K562 (cell line): ENCODE measurements around the gene C1QBP. TPM values are rescaled to one million over a fixed set of nuclear protein-coding genes. Genes with fewer than 3 reads are reported as not detected.

Source experiments
- ATF6 ChIP-seq: sonication (generic); formaldehyde crosslinking; IDR thresholded peaks from 2 replicates; pipeline ENCODE4 v1.4.0; 2020; ENCODE audit warnings: mild to moderate bottlenecking, missing genetic modification reagents
- CAMTA2 ChIP-seq: fragments of 250-450 bp; sonication (Bioruptor Pico); conservative IDR thresholded peaks from 2 replicates; pipeline ENCODE4 v1.5.1; 2022
- CEBPB ChIP-seq: fragments of 450-650 bp; IDR thresholded peaks from 2 replicates; pipeline ENCODE4 v1.6.1; 2016; ENCODE audit warnings: missing genetic modification characterization, missing compliant biosample characterization
- ELF1 ChIP-seq: fragments of 200-800 bp; sonication (Bioruptor generic); IDR thresholded peaks from 2 replicates; pipeline ENCODE4 v1.6.1; 2016; ENCODE audit warnings: missing genetic modification characterization, missing compliant biosample characterization
- FOS ChIP-seq: IDR thresholded peaks from 3 replicates; pipeline ENCODE4 v1.6.1; 2011; ENCODE audit not compliant: insufficient read length; ENCODE audit errors: extremely low read depth
- MBD2 ChIP-seq: sonication (generic); IDR thresholded peaks from 2 replicates; pipeline ENCODE4 v1.6.1; 2016; ENCODE audit warnings: low read depth, borderline replicate concordance
- RBFOX2 ChIP-seq: fragments of 200-400 bp; formaldehyde crosslinking; IDR thresholded peaks from 2 replicates; pipeline ENCODE4 v1.6.1; 2017; ENCODE audit warnings: low read depth, mild to moderate bottlenecking, low read length, moderate library complexity
- RBM39 ChIP-seq: fragments of 200-400 bp; formaldehyde crosslinking; optimal IDR thresholded peaks from 2 replicates; pipeline ENCODE3; 2018; ENCODE audit warnings: low read depth, low read length
- RFX1 ChIP-seq: fragments of 450-650 bp; IDR thresholded peaks from 2 replicates; pipeline ENCODE4 v1.6.1; 2016; ENCODE audit warnings: mild to moderate bottlenecking, moderate library complexity
- RFX7 ChIP-seq: fragments of 250-450 bp; sonication (Bioruptor Pico); IDR thresholded peaks from 2 replicates; pipeline ENCODE4 v1.5.1; 2021; ENCODE audit warnings: mild to moderate bottlenecking
- SOX6 ChIP-seq: fragments of 450-650 bp; IDR thresholded peaks from 2 replicates; pipeline ENCODE4 v1.6.1; 2014; ENCODE audit warnings: mild to moderate bottlenecking
- SUPT5H ChIP-seq: fragments of 450-650 bp; IDR thresholded peaks from 2 replicates; pipeline ENCODE4 v1.6.1; 2016
- TCF7 ChIP-seq: sonication (generic); IDR thresholded peaks from 2 replicates; pipeline ENCODE4 v1.6.1; 2016; ENCODE audit warnings: antibody characterized with exemption, borderline replicate concordance
- TCF7L2 ChIP-seq: fragments of 150-350 bp; IDR thresholded peaks from 2 replicates; pipeline ENCODE4 v1.6.1; 2016; ENCODE audit warnings: low read depth, mild to moderate bottlenecking, low read length, moderate library complexity
- U2AF2 ChIP-seq: fragments of 200-400 bp; formaldehyde crosslinking; optimal IDR thresholded peaks from 2 replicates; pipeline ENCODE3; 2017; ENCODE audit warnings: low read depth, mild to moderate bottlenecking, low read length
- YY1 ChIP-seq, 3 experiments: IDR thresholded peaks; 2 replicates each; pipeline ENCODE4 v1.6.1; 2011; ENCODE audit warnings: low read length in 2 of 3, mild to moderate bottlenecking in 2 of 3, moderate library complexity in 2 of 3, borderline replicate concordance in 1 of 3, control low read depth in 1 of 3, low read depth in 1 of 3; ENCODE audit not compliant: insufficient read depth in 3 of 3, insufficient replicate concordance in 2 of 3, control insufficient read depth in 1 of 3, insufficient read length in 1 of 3; ENCODE audit errors: extremely low read depth in 1 of 3
- ZNF12 ChIP-seq: sonication (generic); formaldehyde crosslinking; IDR thresholded peaks from 2 replicates; pipeline ENCODE4 v1.4.0; 2020; ENCODE audit warnings: mild to moderate bottlenecking, missing genetic modification reagents
- ZNF143 ChIP-seq: sonication (generic); formaldehyde crosslinking; IDR thresholded peaks from 2 replicates; pipeline ENCODE4 v1.9.0; 2022; ENCODE audit warnings: mild to moderate bottlenecking, missing genetic modification reagents
- ZNF707 ChIP-seq: fragments of 250-450 bp; sonication (Bioruptor Pico); conservative IDR thresholded peaks from 2 replicates; pipeline ENCODE4 v1.8.0; 2022; ENCODE audit warnings: inconsistent platforms, mild to moderate bottlenecking, moderate library complexity
- polyA plus RNA-seq, 8 experiments: library from polyadenylated mRNA; depleted of rRNA in 4 of 8; stranded (reverse) in 5 of 8; unstranded in 3 of 8; fragments of >200 nt; fragmentation: Nextera tagmentation in 2 of 8; fragmentation: Illumina TruSeq in 1 of 8; extraction: Ambion mirVana in 2 of 8; extraction: Trizol in 1 of 8; gene quantifications; 2 replicates each; pipeline versions ENCODE4 v1.2.1 to v1.2.3, GENCODE V29; 2011 to 2014; ENCODE audit warnings: inconsistent platforms in 1 of 8, missing spikeins in 1 of 8
- total RNA-seq, 7 experiments: library from RNA; depleted of rRNA in 6 of 7; stranded (reverse); fragments of >200 nt in 6 of 7; fragmentation: Illumina TruSeq in 2 of 7; extraction: Trizol in 2 of 7; gene quantifications; 2 replicates each; pipeline versions ENCODE4 v1.2.1 to v1.2.3, GENCODE V29; 2011 to 2021; ENCODE audit warnings: low replicate concordance in 1 of 7
- TF ChIP-seq, protein P1 (sequence below): fragments of 450-650 bp; IDR thresholded peaks from 2 replicates; pipeline ENCODE4 v1.6.1; 2017; ENCODE audit warnings: antibody characterized with exemption
- TF ChIP-seq, protein P2 (sequence below): fragments of 250-450 bp; sonication (Bioruptor Pico); IDR thresholded peaks from 2 replicates; pipeline ENCODE4 v1.4.0; 2020

C1QBP gene
- total and polyA plus RNA-seq, 9 of the 15 experiments (the other 6 are each of a cell fraction or from before 2014, with no cell fraction given), result 90.7 to 665 (median 414) TPM

DNA sequence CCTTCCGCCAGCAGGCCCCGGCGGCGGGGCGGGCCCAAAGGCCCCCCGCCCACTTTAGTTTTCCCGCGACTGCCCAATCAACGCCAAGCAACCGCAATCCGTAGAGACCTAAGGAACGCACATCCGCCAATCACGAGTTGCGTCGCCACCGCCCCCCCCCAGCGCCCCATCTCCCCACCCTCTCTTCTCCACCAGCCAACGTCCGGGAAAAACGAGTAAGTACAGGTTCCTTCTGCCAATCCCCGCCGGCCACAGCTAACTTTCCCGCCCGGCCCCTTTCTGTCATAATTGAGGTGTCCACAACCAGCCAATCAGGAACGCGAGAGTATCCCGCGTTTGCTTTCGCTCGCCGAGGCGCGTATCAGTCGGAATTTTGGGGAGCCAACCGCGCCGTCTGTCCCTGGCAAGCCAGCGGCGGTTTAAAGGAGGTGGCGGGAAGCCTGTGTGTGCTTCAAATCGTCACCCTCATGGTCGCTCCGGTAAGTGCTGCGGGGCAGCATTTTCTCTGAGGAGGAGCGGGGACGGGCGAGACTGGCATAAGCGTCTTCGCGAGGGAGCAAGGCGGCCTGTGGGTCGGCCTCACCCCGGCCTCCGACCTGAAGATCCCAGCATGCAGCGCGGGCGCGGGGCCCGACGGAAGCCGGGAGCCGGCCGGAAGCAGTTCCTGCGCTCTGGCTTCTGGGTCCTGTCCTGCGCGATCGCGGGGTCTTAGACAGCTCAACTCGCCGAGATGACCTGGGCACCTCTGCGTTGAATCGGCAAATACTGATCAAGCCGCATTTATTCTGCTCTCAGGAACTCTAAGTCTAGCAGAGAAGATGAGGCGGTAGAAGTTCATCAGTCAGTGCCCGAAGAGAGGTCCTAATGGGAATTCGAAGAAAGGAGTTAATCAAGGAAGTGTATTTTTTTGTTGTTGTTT is 47.5 kb upstream of the C1QBP start, which contains the start of gene MIS12 (continued):
- TF ChIP-seq, protein P1, sequence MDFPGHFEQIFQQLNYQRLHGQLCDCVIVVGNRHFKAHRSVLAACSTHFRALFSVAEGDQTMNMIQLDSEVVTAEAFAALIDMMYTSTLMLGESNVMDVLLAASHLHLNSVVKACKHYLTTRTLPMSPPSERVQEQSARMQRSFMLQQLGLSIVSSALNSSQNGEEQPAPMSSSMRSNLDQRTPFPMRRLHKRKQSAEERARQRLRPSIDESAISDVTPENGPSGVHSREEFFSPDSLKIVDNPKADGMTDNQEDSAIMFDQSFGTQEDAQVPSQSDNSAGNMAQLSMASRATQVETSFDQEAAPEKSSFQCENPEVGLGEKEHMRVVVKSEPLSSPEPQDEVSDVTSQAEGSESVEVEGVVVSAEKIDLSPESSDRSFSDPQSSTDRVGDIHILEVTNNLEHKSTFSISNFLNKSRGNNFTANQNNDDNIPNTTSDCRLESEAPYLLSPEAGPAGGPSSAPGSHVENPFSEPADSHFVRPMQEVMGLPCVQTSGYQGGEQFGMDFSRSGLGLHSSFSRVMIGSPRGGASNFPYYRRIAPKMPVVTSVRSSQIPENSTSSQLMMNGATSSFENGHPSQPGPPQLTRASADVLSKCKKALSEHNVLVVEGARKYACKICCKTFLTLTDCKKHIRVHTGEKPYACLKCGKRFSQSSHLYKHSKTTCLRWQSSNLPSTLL, result no peak
- TF ChIP-seq YY1 (IDR thresholded peaks at IDR 0.05; ENCODE audit: borderline replicate concordance in 1 of 3, control insufficient read depth in 1 of 3, extremely low read depth in 1 of 3, insufficient read depth in 3 of 3, insufficient read length in 1 of 3, insufficient replicate concordance in 2 of 3, low read depth in 1 of 3, low read length in 2 of 3) (peak in 1 of 3 experiments; percentile 52), MBD2 (peak; percentile 4; the same call in 1 of the 2 replicates), RFX7 (CRISPR knock-in tag) (no peak), ZNF707 (CRISPR knock-in tag) (no peak), SOX6 (peak; percentile 46; the same call in 1 of the 2 replicates), RFX1 (no peak), RBFOX2 (peak; percentile 97), ELF1 (peak; percentile 51; the same call in 1 of the 2 replicates), CEBPB (tag) (no peak), TCF7L2 (no peak), FOS (peak; percentile 55), ZNF143 (CRISPR knock-in tag) (peak; percentile 79), U2AF2 (no peak), RBM39 (no peak), TCF7 (no peak), ATF6 (CRISPR knock-in tag) (no peak), ZNF12 (CRISPR knock-in tag) (peak; percentile 67; the same call in 1 of the 2 replicates), SUPT5H (peak; percentile 94), CAMTA2 (CRISPR knock-in tag) (no peak)
- TF ChIP-seq, protein P2, sequence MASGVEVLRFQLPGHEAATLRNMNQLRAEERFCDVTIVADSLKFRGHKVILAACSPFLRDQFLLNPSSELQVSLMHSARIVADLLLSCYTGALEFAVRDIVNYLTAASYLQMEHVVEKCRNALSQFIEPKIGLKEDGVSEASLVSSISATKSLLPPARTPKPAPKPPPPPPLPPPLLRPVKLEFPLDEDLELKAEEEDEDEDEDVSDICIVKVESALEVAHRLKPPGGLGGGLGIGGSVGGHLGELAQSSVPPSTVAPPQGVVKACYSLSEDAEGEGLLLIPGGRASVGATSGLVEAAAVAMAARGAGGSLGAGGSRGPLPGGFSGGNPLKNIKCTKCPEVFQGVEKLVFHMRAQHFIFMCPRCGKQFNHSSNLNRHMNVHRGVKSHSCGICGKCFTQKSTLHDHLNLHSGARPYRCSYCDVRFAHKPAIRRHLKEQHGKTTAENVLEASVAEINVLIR, result peak; percentile 47
